ENCODE measurements around the gene BCL2L13.
"Not testable (repeated sequence)": the region's sequence is repeated elsewhere in the genome, so short reads cannot be mapped to it uniquely, and the experiment has no call there.

The BCL2L13 gene, protein sequence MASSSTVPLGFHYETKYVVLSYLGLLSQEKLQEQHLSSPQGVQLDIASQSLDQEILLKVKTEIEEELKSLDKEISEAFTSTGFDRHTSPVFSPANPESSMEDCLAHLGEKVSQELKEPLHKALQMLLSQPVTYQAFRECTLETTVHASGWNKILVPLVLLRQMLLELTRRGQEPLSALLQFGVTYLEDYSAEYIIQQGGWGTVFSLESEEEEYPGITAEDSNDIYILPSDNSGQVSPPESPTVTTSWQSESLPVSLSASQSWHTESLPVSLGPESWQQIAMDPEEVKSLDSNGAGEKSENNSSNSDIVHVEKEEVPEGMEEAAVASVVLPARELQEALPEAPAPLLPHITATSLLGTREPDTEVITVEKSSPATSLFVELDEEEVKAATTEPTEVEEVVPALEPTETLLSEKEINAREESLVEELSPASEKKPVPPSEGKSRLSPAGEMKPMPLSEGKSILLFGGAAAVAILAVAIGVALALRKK

DNA sequence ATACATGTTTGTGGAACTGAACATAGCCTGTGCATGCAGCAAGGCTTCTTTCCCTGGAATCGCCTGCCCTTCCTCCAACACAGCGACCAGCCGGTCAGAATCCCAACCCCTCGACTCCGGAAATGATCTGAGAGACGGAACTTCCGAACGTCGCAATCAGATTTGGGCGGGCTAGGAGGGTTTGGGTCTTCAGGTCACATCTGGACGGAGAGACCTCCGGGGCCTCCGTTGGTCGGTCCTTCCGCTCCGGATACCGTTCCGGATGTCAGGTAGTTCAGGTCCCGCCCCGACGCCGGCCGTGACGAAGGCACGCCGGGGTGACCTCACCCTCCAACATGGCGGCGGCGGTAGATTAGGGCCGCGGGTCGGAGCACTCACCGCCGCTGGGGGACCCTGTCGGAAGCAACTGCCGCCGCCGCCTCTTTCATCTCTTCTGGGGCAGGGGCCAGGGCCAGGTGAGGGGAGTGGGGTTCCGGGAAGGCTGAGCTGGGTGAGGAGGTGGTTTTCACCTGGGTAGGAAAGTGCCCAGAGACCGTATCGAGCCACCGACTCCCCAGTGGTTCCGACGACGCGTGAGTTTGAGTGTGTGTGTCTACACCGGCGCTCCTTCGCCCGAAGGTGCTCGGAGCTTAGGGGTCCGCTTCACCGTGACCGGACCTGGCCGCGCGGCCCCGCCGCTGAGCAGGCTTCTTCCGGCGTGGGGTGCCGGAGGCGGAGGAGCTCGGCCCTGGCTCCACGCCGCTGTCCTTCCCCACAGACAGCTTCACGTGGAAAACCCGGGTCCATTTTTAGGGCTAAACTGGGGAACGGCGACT lies at the start of gene BCL2L13:
Gene BCL2L13 (plus strand): TSS at position 326 of the 815 bp plus-strand sequence. CDS start 16,955 bp downstream, outside the sequence.
- DNase-seq: peak; percentile 85

DNA sequence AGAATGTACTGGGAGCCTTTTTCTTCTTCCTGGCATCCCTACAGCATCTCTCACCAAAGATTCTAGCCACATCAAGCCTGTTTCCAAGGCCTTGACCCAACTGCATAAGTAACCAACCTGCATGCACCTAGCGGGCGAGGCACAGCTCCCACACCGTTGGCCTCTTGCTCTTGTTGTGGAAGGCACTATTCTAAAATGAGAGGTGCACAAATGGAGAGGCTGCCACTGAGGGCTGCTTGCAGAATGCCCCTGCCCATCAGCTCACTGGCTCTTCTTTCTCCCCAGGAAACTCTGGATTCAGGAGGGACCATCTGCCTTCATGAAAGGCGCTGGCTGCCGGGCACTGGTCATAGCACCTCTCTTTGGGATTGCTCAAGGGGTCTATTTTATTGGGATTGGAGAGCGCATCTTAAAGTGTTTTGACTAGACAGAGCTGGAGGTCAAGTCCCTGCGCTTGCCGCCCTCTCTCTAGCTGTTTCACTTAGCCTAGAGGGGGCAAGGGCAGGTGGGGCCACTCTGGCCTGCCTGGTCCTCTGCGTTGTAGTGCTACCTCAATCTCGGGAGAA lies 48.7 kb upstream of the BCL2L13 start:
- DNase-seq: no peak

DNA sequence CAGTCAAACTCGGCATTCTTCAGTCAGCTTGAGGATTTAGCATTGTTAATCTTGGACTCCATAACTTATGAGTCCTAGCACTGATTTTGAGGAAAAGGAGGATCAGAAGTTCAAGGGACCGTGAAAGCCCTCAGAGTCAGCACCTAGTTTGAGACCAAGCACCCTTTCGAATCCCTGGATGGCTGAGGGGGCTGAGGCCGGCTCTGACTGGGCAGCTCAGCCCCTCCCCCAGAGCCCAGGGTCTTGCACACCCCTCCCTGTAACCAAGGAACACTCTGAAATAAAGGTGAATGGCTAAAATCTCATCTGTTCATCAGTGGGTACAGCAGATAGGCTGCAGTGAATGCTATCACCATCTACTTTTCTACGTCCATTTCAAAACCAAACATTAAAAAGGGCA lies 48.0 kb upstream of the BCL2L13 start:
- DNase-seq: no peak

DNA sequence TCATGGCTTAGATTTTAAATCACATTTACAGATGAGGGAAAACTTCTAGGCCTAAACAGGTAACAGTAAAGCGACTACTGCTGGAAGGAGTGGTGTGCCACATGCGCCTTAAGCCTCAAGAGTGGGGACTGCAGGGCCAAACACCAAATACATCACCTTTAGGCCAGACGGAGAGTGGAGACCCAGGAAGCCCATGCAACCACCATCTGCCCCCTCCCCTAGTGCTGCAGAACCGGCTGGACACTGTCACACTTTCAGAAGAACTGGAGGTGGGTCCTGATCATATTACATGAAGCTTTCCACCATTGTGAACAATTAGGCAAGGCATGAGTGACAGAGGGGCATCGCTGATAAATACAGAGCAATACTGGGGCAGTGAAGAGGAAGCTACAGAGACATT lies 46.4 kb upstream of the BCL2L13 start:
- DNase-seq: no peak

DNA sequence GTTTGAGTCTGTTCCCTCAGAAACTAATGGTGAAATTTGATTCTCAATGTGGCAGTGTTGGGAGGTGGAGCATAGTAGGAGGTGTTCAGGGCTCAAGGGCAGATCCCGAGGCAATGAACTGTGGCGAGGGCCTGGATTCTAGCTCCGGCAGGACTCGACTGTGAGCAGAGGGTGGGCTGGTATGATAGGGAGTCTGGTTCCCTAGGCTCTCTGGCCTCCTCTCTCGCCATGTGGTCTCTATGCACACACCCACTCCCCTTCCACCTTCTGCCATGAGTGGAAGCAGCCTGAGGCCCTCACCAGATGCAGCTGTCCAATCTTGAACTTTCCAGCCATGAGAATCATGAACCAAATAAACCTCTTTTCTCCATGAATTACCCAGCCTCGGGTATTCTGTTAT lies 42.3 kb upstream of the BCL2L13 start:
- DNase-seq: no peak

DNA sequence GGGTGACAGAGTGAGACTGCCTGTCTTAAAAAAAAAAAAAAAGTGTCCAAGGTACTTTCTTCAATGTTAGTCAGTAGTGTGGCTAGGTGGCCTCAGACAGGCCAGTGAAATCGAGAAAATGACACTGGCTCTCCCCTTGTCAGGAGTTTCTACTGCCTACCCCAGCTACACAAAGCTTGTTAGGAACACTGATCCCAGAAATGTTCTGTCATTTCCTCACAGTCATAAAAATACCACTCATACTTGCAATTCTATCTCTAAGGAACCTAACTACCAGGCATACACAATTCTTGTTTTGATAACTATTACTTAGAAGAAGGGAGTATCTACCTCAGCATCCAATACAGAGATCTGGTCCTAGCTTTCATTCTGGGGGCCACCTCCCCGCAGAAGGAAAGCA lies 41.3 kb upstream of the BCL2L13 start:
- no peak for DNase-seq

DNA sequence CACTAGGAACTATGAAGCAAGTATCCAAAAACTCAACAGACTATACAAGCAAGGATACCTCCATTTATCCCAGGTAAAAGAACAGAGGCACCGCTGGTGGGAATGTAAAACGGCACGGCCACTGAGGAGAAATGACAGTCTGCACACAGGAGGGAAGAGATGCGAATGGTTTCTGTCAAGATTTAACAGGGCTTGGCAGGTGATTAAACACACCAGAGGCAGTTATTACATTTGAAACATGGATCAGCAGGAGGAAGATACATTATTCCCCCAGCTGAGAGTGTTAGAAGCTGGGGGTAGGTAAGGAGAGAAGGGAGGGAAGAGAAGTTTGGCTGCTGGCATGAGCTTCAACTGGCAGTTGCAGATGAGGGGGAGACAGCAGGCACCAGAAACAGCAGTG lies 40.2 kb upstream of the BCL2L13 start:
- no peak for DNase-seq

DNA sequence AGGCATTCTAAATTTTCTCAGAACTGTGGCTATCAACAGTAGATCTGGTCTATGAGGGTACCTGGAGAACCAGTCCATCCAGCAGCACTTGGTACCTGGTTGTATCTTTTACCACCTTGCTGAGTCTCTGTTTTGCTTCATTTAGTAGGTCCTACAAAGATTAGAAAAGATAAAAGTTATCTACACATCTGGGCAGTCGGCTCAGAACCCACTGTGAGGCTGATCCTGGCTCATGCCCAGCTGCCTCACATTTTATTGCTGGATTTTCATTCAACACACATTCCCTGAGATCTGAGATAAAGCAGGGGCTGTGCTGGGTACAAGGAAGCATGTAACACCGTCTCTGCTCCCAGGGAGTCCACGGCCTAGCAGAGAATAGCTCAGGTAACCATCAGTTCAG lies 37.5 kb upstream of the BCL2L13 start:
- DNase-seq: no peak

DNA sequence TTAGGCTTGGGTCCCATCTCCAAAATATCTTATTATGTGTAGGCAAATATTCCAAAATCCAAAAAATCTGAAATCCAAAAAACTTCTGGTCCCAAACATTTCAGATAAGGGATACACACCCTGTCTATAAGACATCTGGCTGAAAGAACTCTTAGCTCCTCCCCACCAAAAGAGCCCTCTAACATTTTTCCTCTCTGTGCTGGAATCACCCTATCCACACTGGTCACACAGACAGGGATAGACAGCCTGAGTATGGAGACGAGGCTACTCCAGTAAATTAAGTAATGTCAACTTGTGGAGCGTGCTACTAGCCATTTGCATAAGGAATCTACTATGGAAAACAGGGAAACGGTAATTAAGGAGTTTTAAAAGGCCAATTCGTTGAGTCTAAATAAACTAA lies 34.9 kb upstream of the BCL2L13 start:
- DNase-seq: no peak

DNA sequence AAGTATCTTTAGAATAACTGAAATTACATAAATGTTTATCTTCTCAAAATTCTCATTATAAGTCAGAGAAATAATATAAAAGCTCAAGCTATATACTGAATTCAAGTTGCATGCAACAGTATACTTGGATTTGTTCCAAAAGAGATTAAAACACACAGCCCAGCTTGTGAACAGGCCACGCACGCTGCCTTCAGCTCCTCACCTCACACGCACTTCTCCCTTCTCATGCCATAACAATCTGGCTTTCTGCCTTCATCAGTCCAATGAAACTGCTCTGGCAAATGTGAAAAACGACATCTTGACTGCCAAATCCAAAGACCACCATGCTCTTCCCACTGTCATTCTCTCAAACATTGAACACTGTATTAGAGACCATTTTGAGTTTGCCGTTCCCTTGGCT lies 32.1 kb upstream of the BCL2L13 start:
- DNase-seq: no peak

DNA sequence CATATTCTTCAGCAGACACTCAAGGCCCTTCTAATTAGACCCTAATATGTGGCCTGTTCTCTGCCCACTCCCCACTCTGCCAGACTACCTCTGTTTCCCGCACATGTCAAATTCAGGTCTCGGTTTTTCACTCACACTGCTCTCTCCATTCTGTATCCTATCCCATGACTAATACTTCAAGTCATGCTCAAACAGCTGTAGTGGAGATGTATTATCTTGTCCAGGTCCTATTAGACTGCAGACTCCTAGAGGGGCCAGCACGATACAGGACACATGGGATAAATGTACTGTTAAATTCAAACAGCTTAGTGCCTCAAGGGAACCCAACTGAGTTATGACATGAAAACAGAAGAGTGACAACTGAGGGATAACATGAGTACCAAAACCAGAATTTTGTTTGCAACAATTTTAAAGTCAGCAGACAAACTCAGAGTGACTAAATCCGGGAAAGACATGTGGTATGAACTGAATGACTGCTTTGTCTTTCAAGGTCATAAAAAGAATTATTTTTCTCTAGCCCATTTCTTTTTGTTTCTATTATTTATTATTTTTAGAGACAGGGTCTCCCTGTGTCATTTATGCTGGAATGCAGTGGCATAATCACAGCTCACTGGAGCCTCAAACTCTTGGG lies 30.6 kb upstream of the BCL2L13 start:
- no peak for DNase-seq

DNA sequence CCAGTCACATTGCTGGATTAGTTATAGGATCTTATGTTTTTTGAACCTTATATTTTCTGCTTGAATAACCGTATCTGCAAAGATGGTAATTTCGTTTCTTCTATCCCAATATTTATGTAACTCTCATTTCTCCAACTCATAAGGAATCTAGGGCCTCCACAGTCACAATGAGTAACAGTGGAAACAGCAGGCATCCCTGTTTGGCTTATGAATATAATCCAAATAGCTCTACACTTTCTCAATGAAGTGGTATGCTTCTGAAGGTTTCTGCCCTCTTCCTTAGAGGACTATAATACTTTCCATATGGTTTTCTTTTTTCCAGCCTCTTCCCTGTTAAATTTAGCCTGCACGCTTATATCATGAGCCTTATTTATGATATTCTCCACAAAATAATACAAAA lies 26.5 kb upstream of the BCL2L13 start:
- DNase-seq: no peak

DNA sequence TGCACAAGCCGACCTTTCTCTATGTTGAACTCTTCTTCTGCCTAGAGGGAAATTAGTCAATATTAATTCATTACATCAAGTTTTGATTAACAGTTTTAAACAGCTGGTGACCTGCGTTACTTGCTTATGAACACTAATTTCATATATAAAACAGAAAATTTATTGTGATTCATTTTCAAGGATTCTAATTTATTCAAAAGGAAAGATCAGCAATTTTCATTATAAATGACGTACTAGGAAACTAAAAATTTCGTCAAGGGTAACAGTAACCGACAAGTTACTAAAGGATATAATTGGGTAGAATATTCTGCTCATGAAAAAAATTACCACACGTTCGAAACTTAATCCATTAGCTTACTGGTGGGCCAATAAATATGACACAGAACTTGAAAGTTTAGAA lies 25.3 kb upstream of the BCL2L13 start:
- no peak for DNase-seq

DNA sequence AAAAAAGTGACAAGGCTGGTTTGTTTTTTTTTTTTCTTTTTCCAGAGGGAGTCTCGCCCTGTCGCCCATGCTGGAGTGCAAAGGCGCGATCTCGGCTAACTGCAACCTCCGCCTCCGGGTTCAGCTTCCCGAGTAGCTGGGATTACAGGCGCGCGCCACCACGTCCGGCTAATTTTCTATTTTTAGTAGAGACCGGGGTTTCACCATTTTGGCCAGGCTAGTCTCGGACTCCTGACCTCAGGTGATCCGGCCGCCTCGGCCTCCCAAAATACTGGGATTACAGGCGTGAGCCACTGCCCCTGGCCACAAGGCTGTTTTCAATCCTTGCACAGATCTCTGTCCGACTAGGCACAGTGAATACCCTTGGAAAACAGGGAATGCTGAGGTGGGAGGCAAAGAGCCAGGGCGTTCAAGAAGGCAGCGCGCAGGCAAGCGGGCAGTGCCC lies 10.6 kb upstream of the BCL2L13 start:
- DNase-seq: no peak

DNA sequence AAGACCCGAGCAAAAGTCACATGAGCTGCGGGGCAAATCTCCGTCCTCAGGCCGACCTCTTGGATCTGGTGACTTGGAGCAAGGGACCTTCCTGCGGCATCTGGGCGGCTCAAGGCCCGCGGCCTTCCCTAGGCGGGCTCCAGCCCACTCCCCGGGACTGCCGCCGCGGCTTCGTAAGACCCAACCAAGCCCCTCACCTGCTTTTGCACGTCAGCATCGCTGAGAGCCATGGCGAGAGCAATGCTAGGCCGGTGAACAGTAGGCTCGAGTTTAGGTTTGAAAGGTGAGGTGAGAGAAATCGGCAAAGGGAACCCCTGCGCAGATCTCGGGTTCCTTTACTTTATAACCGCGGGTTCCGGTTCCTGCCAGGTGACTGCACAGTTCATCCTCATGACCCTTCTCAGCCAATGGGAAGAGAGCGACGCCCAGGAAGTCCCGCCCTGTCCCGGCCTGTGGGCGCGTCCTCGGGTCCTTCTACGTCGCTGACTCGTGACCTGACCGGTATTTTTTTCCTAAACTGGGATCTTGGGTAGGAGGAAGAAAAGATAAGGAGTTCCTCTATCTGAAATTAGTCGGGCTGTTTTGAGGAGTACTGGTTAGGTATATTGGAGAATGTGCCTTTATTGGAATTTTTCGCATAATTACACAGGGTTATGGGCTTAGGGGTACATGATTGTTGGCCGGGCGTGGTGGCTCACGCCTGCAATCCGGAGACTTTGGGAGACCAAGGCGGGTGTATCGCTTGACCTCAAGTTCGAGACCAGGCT lies 10.0 kb upstream of the BCL2L13 start, which contains the start of gene ATP6V1E1:
Gene ATP6V1E1 (minus strand): TSS at position 344 of the 767 bp plus-strand sequence. CDS start 114 bp downstream, at position 230.
- peak; percentile 92 for DNase-seq

DNA sequence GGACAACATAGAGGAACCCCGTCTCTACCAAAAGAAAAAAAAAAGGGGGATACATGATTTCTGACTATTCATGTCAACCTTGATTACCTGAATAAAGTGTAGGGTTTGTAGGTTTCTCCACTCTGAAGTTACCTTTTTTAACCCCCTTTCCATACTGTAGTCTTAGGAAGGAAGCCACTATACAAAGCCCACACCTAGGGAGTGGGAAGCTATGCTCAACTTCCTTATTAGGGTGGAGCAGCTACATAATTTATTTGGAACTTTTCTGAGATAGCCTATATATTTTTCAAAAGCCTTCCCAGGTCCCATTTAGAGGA lies 9.4 kb upstream of the BCL2L13 start:
- no peak for DNase-seq

DNA sequence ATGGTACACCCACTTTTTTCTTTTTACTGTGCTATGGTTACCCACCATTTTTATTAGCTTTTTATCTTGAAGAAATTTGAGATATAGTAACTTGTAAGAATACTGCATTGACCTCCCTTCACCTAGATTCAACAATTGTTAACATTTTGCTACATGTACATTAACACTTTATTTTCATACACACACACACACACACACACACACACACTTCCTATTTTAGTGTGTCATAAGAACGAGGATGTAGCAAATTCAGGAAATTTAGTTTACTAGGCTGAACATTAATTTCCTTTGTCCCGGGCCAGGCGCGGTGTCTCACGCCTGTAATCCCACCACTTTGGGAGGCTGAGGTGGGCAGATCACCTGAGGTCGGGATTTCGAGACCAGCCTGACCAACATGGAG lies 8.9 kb upstream of the BCL2L13 start:
- no peak for DNase-seq

DNA sequence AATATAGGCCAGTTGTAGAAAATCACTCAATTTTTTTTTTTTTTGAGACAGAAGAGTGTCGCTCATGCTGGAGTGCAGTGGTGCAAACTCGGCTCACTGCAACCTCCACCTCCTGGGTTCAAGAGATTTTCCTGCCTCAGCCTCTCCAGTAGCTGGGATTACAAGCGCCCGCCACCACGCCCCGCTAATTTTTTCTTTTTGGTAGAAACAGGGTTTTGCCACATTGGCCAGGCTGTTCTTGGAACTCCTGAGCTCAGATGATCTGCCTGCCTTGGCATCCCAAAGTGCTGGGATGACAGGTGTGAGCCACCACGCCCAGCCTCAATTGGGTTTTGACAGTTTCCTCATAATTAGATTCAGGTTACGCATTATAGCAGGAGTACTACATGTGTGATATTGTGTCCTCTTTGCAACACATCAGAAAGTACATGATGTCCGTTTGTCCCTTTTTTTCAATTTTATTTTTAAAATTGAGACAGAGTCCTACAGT lies 7.4 kb upstream of the BCL2L13 start:
- DNase-seq: no peak

DNA sequence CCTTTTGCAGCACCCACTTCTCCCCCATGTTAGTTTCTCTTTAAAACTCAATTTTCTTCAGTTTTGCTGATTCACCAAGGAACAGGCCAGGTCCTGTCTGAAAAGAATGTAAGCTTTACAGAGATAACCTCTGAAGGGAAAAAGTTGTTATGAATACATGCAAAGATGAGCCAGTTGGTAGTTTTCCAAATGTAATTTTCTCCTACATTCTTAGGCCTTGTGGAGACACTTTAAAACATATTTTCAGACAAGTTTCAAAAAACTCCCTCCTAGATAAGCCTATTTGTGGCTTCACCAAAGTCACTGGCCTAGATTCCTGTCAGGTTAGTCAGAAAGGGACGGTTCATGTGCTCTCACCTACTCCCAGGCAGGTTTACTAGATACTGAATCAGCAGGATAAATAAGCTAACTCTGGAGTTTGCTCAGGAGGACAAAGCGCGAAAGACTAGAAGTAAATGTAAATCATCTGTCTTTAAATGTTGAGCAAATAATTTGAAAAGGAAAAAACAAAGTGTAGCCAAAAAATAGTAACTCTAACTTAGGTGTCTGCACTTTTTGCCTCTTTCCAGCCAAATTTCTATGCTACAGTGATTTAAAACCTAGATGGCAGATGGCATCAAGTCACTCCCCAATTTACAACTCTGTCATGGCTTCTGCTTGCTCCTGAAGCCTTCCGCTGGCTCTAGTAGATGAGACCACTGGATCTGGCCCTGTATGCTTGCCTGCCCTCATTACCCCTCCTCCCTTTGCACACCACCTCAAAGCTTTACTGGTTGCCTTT lies 5.2 kb upstream of the BCL2L13 start:
- DNase-seq: no peak

DNA sequence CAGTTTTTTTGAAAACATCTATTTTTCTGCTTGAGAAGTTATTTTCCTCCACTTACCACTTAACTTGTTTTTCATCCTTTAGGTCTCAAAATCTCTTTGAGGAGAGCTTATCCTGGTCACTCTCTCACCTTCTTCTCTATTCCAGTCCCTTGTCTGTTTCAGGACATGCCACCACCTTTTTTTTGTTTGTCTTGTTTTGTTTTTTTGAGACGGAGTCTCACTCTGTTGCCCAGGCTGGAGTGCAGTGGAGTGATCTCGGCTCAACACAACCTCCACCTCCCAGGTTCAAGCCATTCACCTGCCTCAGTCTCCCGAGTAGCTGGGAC lies 4.6 kb upstream of the BCL2L13 start:
- no peak for DNase-seq

DNA sequence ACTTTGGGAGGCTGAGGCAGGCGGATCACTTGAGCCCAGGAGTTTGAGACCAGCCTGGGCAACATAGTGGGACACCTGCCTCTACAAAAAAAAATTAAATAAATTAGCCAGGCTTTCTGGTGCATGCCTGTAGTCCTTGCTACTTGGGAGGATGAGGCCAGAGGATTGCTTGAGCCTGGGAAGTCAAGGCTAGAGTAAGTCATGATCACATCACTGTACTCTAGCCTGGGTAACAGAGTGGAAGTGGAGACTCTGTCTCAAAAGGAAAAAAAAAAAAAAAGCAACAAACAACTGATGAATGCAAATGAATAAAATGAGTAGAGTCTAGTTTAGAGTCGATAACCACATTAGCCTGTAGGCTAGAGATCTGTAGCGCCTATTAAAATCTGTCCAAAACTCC lies 3.9 kb upstream of the BCL2L13 start:
- DNase-seq: no peak

DNA sequence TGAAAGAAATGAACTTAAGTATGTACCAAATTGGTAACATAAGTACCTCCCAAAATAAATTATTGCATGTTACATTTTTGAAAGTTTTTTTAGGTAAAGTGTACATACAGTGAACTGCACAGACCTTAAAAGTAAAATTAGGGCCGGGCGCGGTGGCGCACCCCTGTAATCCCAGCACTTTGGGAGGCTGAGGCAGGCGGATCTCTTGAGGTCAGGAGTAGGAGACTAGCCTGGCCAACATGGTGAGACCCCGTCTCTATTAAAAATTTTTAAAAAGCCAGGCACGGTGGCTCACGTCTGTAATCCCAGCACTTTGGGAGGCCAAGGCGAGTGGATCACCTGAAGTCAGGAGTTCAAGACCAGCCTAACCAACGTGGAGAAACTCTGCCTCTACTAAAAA lies 1.7 kb upstream of the BCL2L13 start:
- not testable (repeated sequence) for DNase-seq

All from GDM1 (cell line).